ENCODE data around the gene PRLR. TPM values are rescaled to one million over a fixed set of nuclear protein-coding genes. Genes with fewer than 3 reads are reported as not detected.

PRLR gene
- total RNA-seq, 1 experiment from 2014 or later = 0.59 TPM

DNA sequence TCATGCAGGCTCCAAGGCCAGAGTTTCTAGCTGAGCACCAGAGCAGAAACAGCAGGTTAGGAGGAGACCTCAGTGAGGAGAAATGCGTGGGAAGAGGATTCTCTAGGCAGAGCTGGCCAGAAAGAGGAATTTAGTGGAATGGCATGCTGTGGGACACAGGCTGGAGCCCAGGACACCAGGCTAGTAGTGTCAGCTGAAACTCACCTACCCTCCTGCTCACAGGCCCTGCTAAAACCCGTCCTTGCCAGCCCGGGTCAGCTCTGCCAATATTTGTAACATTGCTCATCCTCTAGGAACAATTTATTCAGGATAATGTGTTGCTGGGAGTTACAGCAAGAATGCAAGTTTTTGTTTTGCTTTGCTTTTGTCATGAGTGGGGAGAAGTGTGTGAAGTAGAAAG lies 142.3 kb downstream of the PRLR start:
- intact Hi-C loops (cut with micrococcal nuclease; ENCODE audit: unreplicated experiment) = loop anchor here (2.0 to 10.0 kb wide), 2 partner anchors 95 to 257 kb away; no protein-coding TSS in a partner anchor
- CTCF ChIA-PET = no interaction called here
- DNase-seq = no peak
- TF ChIP-seq, protein P1, sequence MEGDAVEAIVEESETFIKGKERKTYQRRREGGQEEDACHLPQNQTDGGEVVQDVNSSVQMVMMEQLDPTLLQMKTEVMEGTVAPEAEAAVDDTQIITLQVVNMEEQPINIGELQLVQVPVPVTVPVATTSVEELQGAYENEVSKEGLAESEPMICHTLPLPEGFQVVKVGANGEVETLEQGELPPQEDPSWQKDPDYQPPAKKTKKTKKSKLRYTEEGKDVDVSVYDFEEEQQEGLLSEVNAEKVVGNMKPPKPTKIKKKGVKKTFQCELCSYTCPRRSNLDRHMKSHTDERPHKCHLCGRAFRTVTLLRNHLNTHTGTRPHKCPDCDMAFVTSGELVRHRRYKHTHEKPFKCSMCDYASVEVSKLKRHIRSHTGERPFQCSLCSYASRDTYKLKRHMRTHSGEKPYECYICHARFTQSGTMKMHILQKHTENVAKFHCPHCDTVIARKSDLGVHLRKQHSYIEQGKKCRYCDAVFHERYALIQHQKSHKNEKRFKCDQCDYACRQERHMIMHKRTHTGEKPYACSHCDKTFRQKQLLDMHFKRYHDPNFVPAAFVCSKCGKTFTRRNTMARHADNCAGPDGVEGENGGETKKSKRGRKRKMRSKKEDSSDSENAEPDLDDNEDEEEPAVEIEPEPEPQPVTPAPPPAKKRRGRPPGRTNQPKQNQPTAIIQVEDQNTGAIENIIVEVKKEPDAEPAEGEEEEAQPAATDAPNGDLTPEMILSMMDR (IDR thresholded peaks at IDR 0.05; ENCODE audit: unreplicated experiment) = no peak
- Mint-ChIP-seq H3K27ac (ENCODE audit: unreplicated experiment) (no peak overlapping the region), H3K4me3 (ENCODE audit: low read depth, unreplicated experiment) (no peak overlapping the region), H3K36me3 (ENCODE audit: insufficient read depth, unreplicated experiment) (no peaks in the 10 kb centered on the region), H3K9me3 (ENCODE audit: low read depth, unreplicated experiment) (no peaks in the 10 kb centered on the region), H3K4me1 (ENCODE audit: low read depth, unreplicated experiment) (no peaks in the 10 kb centered on the region), H3K27me3 (ENCODE audit: unreplicated experiment) (no peaks in the 10 kb centered on the region)
- no TSS peak for BruUV-seq (replicated peaks)

- Mint-ChIP-seq H3K4me3 (ENCODE audit: low read depth, unreplicated experiment) (no peak overlapping the region), H3K9me3 (ENCODE audit: low read depth, unreplicated experiment) (no peaks in the 10 kb centered on the region), H3K36me3 (ENCODE audit: insufficient read depth, unreplicated experiment) (no peaks in the 10 kb centered on the region), H3K27ac (ENCODE audit: unreplicated experiment) (no peak overlapping the region), H3K27me3 (ENCODE audit: unreplicated experiment) (no peaks in the 10 kb centered on the region), H3K4me1 (ENCODE audit: low read depth, unreplicated experiment) (no peaks in the 10 kb centered on the region)
- intact Hi-C loops (cut with micrococcal nuclease; ENCODE audit: unreplicated experiment) = loop anchor here (10.0 kb wide), 1 partner anchor 262 kb away; no protein-coding TSS in a partner anchor
- TF ChIP-seq, protein P1 (IDR thresholded peaks at IDR 0.05; ENCODE audit: unreplicated experiment) = no peak
- CTCF ChIA-PET = no interaction called here
- DNase-seq = no peak
- BruUV-seq (replicated peaks) = no TSS peak
Observed at GRCh38 chr5:35083150-35083549, 147.1 kb downstream of the PRLR start.

DNA sequence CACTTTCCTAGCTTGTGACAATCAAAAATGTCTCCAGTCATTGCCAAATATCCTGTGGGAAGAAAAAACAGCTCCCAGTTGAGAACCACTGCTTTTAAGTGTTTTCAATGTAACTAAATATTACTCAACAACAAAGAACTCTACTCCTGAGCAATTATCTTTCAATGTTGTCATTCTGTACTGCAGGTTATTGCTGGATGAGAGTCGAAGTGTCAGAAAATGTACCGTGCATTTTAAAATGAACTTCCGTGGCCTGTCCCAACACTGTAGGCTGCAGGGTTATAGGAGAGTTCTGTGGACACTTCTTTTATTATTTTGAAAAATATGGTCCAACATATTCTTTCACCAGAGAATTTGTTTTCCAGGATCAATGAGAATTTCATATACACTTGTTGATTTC lies 147.8 kb downstream of the PRLR start:
- BruUV-seq (replicated peaks) = no TSS peak
- no peaks in the 10 kb centered on the region for H3K27me3 Mint-ChIP-seq (ENCODE audit: unreplicated experiment)
- no peak overlapping the region for H3K27ac Mint-ChIP-seq (ENCODE audit: unreplicated experiment)
- H3K36me3 Mint-ChIP-seq (ENCODE audit: insufficient read depth, unreplicated experiment) = no peaks in the 10 kb centered on the region
- no peaks in the 10 kb centered on the region for H3K4me1 Mint-ChIP-seq (ENCODE audit: low read depth, unreplicated experiment)
- DNase-seq = no peak
- H3K4me3 Mint-ChIP-seq (ENCODE audit: low read depth, unreplicated experiment) = no peak overlapping the region
- CTCF ChIA-PET = interaction anchor here (0.6 kb wide), 1 partner anchor 67 kb away, joined by 3 read pairs; no protein-coding TSS in a partner anchor
- TF ChIP-seq, protein P1 (IDR thresholded peaks at IDR 0.05; ENCODE audit: unreplicated experiment) = no peak
- H3K9me3 Mint-ChIP-seq (ENCODE audit: low read depth, unreplicated experiment) = no peaks in the 10 kb centered on the region
- intact Hi-C loops (cut with micrococcal nuclease; ENCODE audit: unreplicated experiment) = loop anchor here (10.0 kb wide), 1 partner anchor 262 kb away; no protein-coding TSS in a partner anchor

DNA sequence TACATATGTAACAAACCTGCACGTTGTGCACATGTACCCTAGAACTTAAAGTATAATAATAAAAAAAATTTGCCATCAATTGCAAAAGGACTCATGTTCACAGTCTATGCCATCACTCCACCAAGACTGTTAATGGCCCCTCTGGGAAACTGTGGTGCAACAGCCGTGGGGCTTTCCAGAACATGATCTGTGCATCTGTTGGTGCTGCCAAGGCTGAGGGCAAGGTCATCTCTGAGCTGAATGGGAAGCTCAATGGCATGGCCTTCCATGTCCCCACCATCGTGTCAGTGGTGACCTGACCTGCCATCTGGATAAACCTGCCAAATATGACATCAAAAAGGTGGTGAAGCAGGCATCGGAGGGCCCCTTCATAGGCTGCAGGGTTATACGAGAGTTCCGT lies 149.2 kb downstream of the PRLR start:
- DNase-seq = no peak
- no TSS peak for BruUV-seq (replicated peaks)
- H3K27ac Mint-ChIP-seq (ENCODE audit: unreplicated experiment) = no peak overlapping the region
- TF ChIP-seq, protein P1 (IDR thresholded peaks at IDR 0.05; ENCODE audit: unreplicated experiment) = no peak
- no peaks in the 10 kb centered on the region for H3K27me3 Mint-ChIP-seq (ENCODE audit: unreplicated experiment)
- no peaks in the 10 kb centered on the region for H3K9me3 Mint-ChIP-seq (ENCODE audit: low read depth, unreplicated experiment)
- no peak overlapping the region for H3K4me3 Mint-ChIP-seq (ENCODE audit: low read depth, unreplicated experiment)
- no peaks in the 10 kb centered on the region for H3K4me1 Mint-ChIP-seq (ENCODE audit: low read depth, unreplicated experiment)
- CTCF ChIA-PET = no interaction called here
- no peaks in the 10 kb centered on the region for H3K36me3 Mint-ChIP-seq (ENCODE audit: insufficient read depth, unreplicated experiment)
- intact Hi-C loops (cut with micrococcal nuclease; ENCODE audit: unreplicated experiment) = loop anchor here (10.0 kb wide), 1 partner anchor 264 kb away; no protein-coding TSS in a partner anchor

All from Calu3 (cell line).